Neural cell (in vitro differentiated cells): ENCODE data around the gene MLIP. TPM values are rescaled to one million over a fixed set of nuclear protein-coding genes. Genes with fewer than 3 reads are reported as not detected.

Experiments used
- H2AFZ ChIP-seq: fragments of 200-600, 300-800 bp; sonication (generic), shearing (Covaris generic); 2 replicates; pipeline ENCODE4 v1.6.0; 2014; ENCODE audit warnings: low read depth, mild to moderate bottlenecking, antibody characterized with exemption, low read length, moderate library complexity
- H3F3A ChIP-seq: fragments of 200-600 bp; shearing (Covaris generic); 2 replicates; pipeline ENCODE4 v1.6.1; 2016; ENCODE audit warnings: mild to moderate bottlenecking, moderate library complexity, mixed read lengths, antibody characterized with exemption, low read length; ENCODE audit not compliant: insufficient read depth, poor library complexity, severe bottlenecking
- H3K27ac ChIP-seq: fragments of 200-600, 300-800 bp; sonication (generic), shearing (Covaris generic); 2 replicates; pipeline ENCODE4 v1.5.1; 2014; ENCODE audit warnings: mild to moderate bottlenecking, low read length, moderate library complexity
- H3K27me3 ChIP-seq: fragments of 300-800, 200-600 bp; sonication (generic), shearing (Covaris generic); 2 replicates; pipeline ENCODE4 v1.6.0; 2014; ENCODE audit warnings: mild to moderate bottlenecking, low read depth, low read length, moderate library complexity; ENCODE audit not compliant: insufficient read depth
- H3K36me3 ChIP-seq: fragments of 300-800, 200-600 bp; sonication (generic), shearing (Covaris generic); 2 replicates; pipeline ENCODE4 v1.5.1; 2014; ENCODE audit warnings: mild to moderate bottlenecking, antibody characterized with exemption, low read length, moderate library complexity; ENCODE audit not compliant: insufficient read depth
- H3K4me2 ChIP-seq: fragments of 300-800, 200-600 bp; sonication (generic), shearing (Covaris generic); 2 replicates; pipeline ENCODE4 v1.6.0; 2014; ENCODE audit warnings: mild to moderate bottlenecking, low read length
- H3K4me3 ChIP-seq: fragments of 300-800, 200-600 bp; sonication (generic), shearing (Covaris generic); 2 replicates; pipeline ENCODE4 v1.5.1; 2014; ENCODE audit warnings: mild to moderate bottlenecking, low read length, moderate library complexity
- H3K79me2 ChIP-seq: fragments of 200-600 bp; shearing (Covaris generic); replicated peaks from 2 replicates; pipeline ENCODE4 v1.6.0; 2014; ENCODE audit warnings: mild to moderate bottlenecking, low read length, moderate library complexity; ENCODE audit not compliant: insufficient read depth
- H3K9ac ChIP-seq: fragments of 300-800, 200-600 bp; sonication (generic), shearing (Covaris generic); 2 replicates; pipeline ENCODE4 v1.6.1; 2016; ENCODE audit warnings: mild to moderate bottlenecking, low read length, mixed read lengths
- H3K9me2 ChIP-seq: fragments of 200-600 bp; shearing (Covaris generic); 2 replicates; pipeline ENCODE4 v1.6.1; 2016; ENCODE audit warnings: mild to moderate bottlenecking, low read length, mixed read lengths; ENCODE audit not compliant: insufficient read depth
- H3K9me3 ChIP-seq: fragments of 200-600, 300-800 bp; sonication (generic), shearing (Covaris generic); 2 replicates; pipeline ENCODE4 v1.6.1; 2016; ENCODE audit warnings: mild to moderate bottlenecking, mixed run types, low read length, moderate library complexity, mixed read lengths
- H4K20me1 ChIP-seq: fragments of 200-600 bp; shearing (Covaris generic); 2 replicates; pipeline ENCODE4 v1.6.1; 2016; ENCODE audit warnings: mild to moderate bottlenecking, mixed run types; ENCODE audit not compliant: insufficient read depth
- CTCF ChIP-seq: fragments of 450-650 bp; IDR thresholded peaks from 2 replicates; pipeline ENCODE4 v1.5.1; 2014; ENCODE audit warnings: antibody characterized with exemption, mild to moderate bottlenecking, moderate library complexity; ENCODE audit not compliant: poor library complexity, severe bottlenecking
- EP300 ChIP-seq: fragments of 450-650 bp; conservative IDR thresholded peaks from 2 replicates; pipeline ENCODE4 v1.6.1; 2014; ENCODE audit warnings: antibody characterized with exemption, mild to moderate bottlenecking, moderate library complexity; ENCODE audit not compliant: poor library complexity, severe bottlenecking
- EZH2 ChIP-seq: fragments of 200-600, 300-800 bp; shearing (Covaris generic), sonication (generic); IDR thresholded peaks from 2 replicates; pipeline ENCODE4 v1.6.1; 2014; ENCODE audit warnings: antibody characterized with exemption, low read length, borderline replicate concordance, mild to moderate bottlenecking; ENCODE audit not compliant: insufficient read depth, poor library complexity, severe bottlenecking
- MXI1 ChIP-seq: fragments of 450-650 bp; conservative IDR thresholded peaks from 2 replicates; pipeline ENCODE4 v1.6.1; 2014; ENCODE audit warnings: antibody characterized with exemption, mild to moderate bottlenecking; ENCODE audit not compliant: poor library complexity, severe bottlenecking
- POLR2AphosphoS5 ChIP-seq: IDR thresholded peaks from 2 replicates; pipeline ENCODE4 v1.6.1; 2012
- RAD21 ChIP-seq: fragments of 450-650 bp; conservative IDR thresholded peaks from 2 replicates; pipeline ENCODE4 v1.6.1; 2014; ENCODE audit warnings: antibody characterized with exemption, mild to moderate bottlenecking, moderate library complexity
- REST ChIP-seq: IDR thresholded peaks from 2 replicates; pipeline ENCODE4 v1.6.1; 2012; ENCODE audit warnings: borderline replicate concordance
- SMC3 ChIP-seq: fragments of 450-650 bp; conservative IDR thresholded peaks from 2 replicates; pipeline ENCODE4 v1.6.1; 2014; ENCODE audit warnings: antibody characterized with exemption, mild to moderate bottlenecking, moderate library complexity; ENCODE audit not compliant: poor library complexity
- TAF1 ChIP-seq: IDR thresholded peaks from 2 replicates; pipeline ENCODE4 v1.6.1; 2012; ENCODE audit warnings: low read depth
- polyA plus RNA-seq: library from polyadenylated mRNA; depleted of rRNA; stranded (reverse); fragments of >200 nt; gene quantifications from 2 replicates; pipeline ENCODE4 v1.2.3, GENCODE V29; 2014

MLIP gene
- polyA plus RNA-seq, 1 donor from 2014 or later: not detected

DNA sequence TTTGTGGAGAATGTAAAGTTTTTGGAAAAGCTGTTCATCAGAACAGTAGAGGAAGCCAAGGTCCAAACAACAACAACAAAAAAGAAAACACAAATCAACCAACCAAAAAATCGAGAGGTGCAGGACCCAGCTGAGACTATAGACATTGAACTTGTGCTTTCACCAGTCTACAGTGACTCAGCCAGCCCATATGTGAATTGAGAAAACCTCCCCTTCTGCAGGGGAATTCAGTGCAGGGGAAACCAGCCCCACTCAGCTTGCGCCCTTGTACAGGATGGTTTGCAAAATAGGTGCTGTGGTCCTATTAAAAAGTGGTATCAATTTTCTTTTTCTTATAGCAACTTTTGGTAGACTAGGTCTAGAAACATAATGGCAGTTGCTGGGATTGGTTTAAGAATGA, 21.3 kb downstream of the MLIP start (continued):
- no peak for TF ChIP-seq CTCF

GRCh38 chr6:54133186-54133585, 21.9 kb downstream of the MLIP start:
- H3K9me3 ChIP-seq: no peaks in the 10 kb centered on the region
- H3K4me2 ChIP-seq: no peak overlapping the region
- no peaks in the 10 kb centered on the region for H3K79me2 ChIP-seq
- H3K36me3 ChIP-seq: no peaks in the 10 kb centered on the region
- no peaks in the 10 kb centered on the region for H3F3A ChIP-seq
- H3K9ac ChIP-seq: no peak overlapping the region
- H2AFZ ChIP-seq: no peak overlapping the region
- no peak for TF ChIP-seq SMC3
- no peaks in the 10 kb centered on the region for H3K9me2 ChIP-seq
- no peak overlapping the region for H3K4me3 ChIP-seq
- H4K20me1 ChIP-seq: no peaks in the 10 kb centered on the region
- H3K27ac ChIP-seq: no peak overlapping the region
- H3K27me3 ChIP-seq: no peaks in the 10 kb centered on the region

DNA sequence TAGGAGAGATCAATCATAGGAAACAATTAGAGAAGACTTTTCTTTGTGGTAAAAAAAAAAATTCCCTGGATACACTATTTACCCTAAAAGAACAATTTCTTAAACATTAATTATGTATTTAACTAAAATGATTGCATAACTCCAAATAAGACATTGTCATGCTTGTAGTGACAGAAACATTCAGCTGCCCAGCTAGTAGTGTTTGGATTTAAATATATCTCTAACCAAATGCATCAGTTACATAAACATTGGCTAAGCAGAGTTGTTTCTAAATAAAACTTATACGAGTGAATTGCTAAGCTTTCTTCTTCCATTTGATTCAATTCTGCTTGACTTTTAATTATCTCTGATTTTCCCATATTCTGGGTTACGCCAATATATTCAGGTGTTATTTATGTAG, 23.7 kb downstream of the MLIP start:
- H3K27ac ChIP-seq: no peak overlapping the region

More for the DNA sequence above, 23.7 kb downstream of the MLIP start:
- Histone ChIP-seq H2AFZ (no peak overlapping the region), H3K79me2 (no peaks in the 10 kb centered on the region), H3K4me2 (no peak overlapping the region), H3K9ac (no peak overlapping the region), H3F3A (peaks cover 5% of the 10 kb centered on the region), H3K27me3 (no peaks in the 10 kb centered on the region), H3K9me2 (no peaks in the 10 kb centered on the region), H3K36me3 (no peaks in the 10 kb centered on the region), H3K9me3 (no peaks in the 10 kb centered on the region), H3K4me3 (no peak overlapping the region), H4K20me1 (no peaks in the 10 kb centered on the region)
- TF ChIP-seq RAD21: no peak
- TF ChIP-seq EP300: no peak
- TF ChIP-seq TAF1: no peak
- no peak for TF ChIP-seq CTCF
- no peak for TF ChIP-seq MXI1
- no peak for TF ChIP-seq SMC3
- TF ChIP-seq EZH2: no peak
- TF ChIP-seq POLR2AphosphoS5: no peak
- TF ChIP-seq REST: no peak
